CD8-positive, alpha-beta memory T cell (primary cell): ENCODE results near the gene CTSH. TPM values are rescaled to one million over a fixed set of nuclear protein-coding genes. Genes with fewer than 3 reads are reported as not detected.
"Not testable (repeated sequence)": the region's sequence is repeated elsewhere in the genome, so short reads cannot be mapped to it uniquely, and the experiment has no call there.

Source experiments
- CTCF ChIA-PET: fragments of 350-600 bp; sonication (Branson Sonifier 250); formaldehyde crosslinking; loops from one replicate; lab custom pipeline; 2021; ENCODE audit warnings: antibody characterized with exemption; lab: Charles Lee
- POLR2A ChIA-PET: fragments of 350-600 bp; sonication (Branson Sonifier 250); formaldehyde crosslinking; loops from one replicate; lab custom pipeline; 2021; ENCODE audit warnings: antibody characterized with exemption; lab: Charles Lee
- DNase-seq, 5 donors: peaks; one replicate each; pipeline versions ENCODE4 v3.0.0 to v3.0.0-alpha.2; 2020 to 2022; ENCODE audit warnings: mixed read lengths in 1 of 5
- H3K27ac ChIP-seq: one replicate; pipeline ENCODE4 v1.7.0; 2013; ENCODE audit warnings: low read depth, mild to moderate bottlenecking, low read length, moderate library complexity
- H3K27me3 ChIP-seq: 2 replicates; pipeline ENCODE4 v1.7.0; 2013; ENCODE audit warnings: low read length, mild to moderate bottlenecking; ENCODE audit not compliant: insufficient read depth, poor library complexity, severe bottlenecking
- H3K36me3 ChIP-seq: 2 replicates; pipeline ENCODE4 v1.7.0; 2013; ENCODE audit warnings: mild to moderate bottlenecking, low read length, moderate library complexity; ENCODE audit not compliant: insufficient read depth
- H3K4me1 ChIP-seq: 2 replicates; pipeline ENCODE4 v1.7.0; 2013; ENCODE audit warnings: mild to moderate bottlenecking, low read length, moderate library complexity; ENCODE audit not compliant: insufficient read depth
- H3K4me3 ChIP-seq: 2 replicates; pipeline ENCODE4 v1.7.0; 2013; ENCODE audit warnings: mild to moderate bottlenecking, low read length
- H3K9me3 ChIP-seq: 2 replicates; pipeline ENCODE4 v1.7.0; 2013; ENCODE audit warnings: mild to moderate bottlenecking, low read length
- H3K27ac Mint-ChIP-seq, 8 donors: one replicate each; pipeline ENCODE4 v1.8.0; 2020 to 2021; ENCODE audit warnings: mixed read lengths in 8 of 8, mild to moderate bottlenecking in 6 of 8, inconsistent platforms in 3 of 8, moderate library complexity in 3 of 8
- H3K27me3 Mint-ChIP-seq, 2 donors: one replicate each; pipeline ENCODE4 v1.8.0; 2020 to 2021; ENCODE audit warnings: mixed read lengths in 2 of 2, mild to moderate bottlenecking in 1 of 2, moderate library complexity in 1 of 2
- H3K36me3 Mint-ChIP-seq, 3 donors: one replicate each; pipeline ENCODE4 v1.8.0; 2020 to 2021; ENCODE audit warnings: mixed read lengths in 3 of 3, inconsistent platforms in 1 of 3, mild to moderate bottlenecking in 1 of 3
- H3K4me1 Mint-ChIP-seq, 3 donors: one replicate each; pipeline ENCODE4 v1.8.0; 2020 to 2021; ENCODE audit warnings: mixed read lengths in 3 of 3, inconsistent platforms in 1 of 3, mild to moderate bottlenecking in 1 of 3
- H3K4me3 Mint-ChIP-seq, 7 donors: one replicate each; pipeline ENCODE4 v1.8.0; 2020 to 2021; ENCODE audit warnings: mixed read lengths in 7 of 7, mild to moderate bottlenecking in 6 of 7, moderate library complexity in 4 of 7, inconsistent platforms in 2 of 7
- H3K9me3 Mint-ChIP-seq, 5 donors: one replicate each; pipeline ENCODE4 v1.8.0; 2020 to 2022; ENCODE audit warnings: mixed read lengths in 5 of 5, mild to moderate bottlenecking in 3 of 5, moderate library complexity in 2 of 5, inconsistent platforms in 1 of 5
- polyA plus RNA-seq: library from polyadenylated mRNA; unstranded; fragments of 300-500 nt; fragmentation: Illumina TruSeq; gene quantifications from one replicate; pipeline ENCODE4 v1.2.3, GENCODE V29; 2021
- total RNA-seq, 2 experiments: library from RNA; stranded (reverse); gene quantifications; one replicate each; pipeline ENCODE4 v1.2.3, GENCODE V29; 2021

CTSH gene
- total and polyA plus RNA-seq, 3 experiments from 2014 or later, result 8.1 to 68.7 (median 9.8) TPM

DNA sequence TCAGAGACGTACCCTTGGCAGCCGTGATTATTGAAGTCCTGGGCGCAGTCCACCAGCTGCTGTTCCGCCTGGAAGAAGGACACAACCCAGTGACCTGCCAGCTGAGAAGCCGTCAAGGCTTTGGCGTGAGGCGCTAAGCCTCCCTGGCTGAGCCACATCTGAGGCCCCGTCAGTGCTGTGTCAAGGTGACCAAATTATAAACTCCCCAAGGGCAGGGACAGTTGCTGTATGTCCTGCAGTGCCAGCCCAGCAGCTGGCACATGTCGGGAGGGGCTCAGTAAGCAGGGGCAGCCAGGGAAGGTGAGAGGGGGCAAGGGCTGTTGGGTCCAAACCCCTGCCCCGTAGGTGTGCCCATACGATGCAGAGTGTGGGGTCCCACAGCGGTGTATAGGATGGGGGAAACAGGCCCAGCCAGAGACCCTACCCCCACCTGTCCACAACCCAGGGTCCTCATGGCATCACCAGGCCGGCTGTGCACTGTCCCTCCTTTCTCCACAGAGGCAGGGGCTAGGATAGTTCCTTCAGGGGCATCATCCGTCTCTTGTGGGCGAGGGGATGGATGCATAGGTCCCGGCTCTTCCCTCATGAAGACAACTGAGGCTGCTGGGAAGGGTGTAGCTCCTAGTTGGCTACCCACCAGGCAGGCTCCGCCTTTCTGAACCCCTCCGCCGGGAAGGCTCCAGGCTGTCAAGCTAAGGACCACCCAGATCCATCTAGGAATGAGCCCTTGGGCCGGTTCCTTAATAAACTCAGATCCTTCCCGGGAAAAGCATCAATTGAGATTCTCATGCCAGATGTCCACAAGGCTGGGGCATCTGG is 13.2 kb downstream of the CTSH start:
- Mint-ChIP-seq H3K4me3 (no peak overlapping the region), H3K27me3 (peaks cover 0 to 1% of the 10 kb centered on the region in 2 donors), H3K27ac (peak overlapping the region in 1 of 8 donors; percentile 87), H3K36me3 (peaks cover 5 to 8% (median 7%) of the 10 kb centered on the region in 3 donors), H3K9me3 (no peaks in the 10 kb centered on the region), H3K4me1 (no peaks in the 10 kb centered on the region)
- no peak overlapping the region for H3K4me3 ChIP-seq
- ChIA-PET CTCF (no interaction called here), POLR2A (no interaction called here)
- no peak for DNase-seq
- no peaks in the 10 kb centered on the region for H3K9me3 ChIP-seq
- H3K4me1 ChIP-seq, result no peaks in the 10 kb centered on the region
- H3K27ac ChIP-seq, result no peak overlapping the region
- H3K36me3 ChIP-seq, result no peaks in the 10 kb centered on the region
- no peaks in the 10 kb centered on the region for H3K27me3 ChIP-seq

DNA sequence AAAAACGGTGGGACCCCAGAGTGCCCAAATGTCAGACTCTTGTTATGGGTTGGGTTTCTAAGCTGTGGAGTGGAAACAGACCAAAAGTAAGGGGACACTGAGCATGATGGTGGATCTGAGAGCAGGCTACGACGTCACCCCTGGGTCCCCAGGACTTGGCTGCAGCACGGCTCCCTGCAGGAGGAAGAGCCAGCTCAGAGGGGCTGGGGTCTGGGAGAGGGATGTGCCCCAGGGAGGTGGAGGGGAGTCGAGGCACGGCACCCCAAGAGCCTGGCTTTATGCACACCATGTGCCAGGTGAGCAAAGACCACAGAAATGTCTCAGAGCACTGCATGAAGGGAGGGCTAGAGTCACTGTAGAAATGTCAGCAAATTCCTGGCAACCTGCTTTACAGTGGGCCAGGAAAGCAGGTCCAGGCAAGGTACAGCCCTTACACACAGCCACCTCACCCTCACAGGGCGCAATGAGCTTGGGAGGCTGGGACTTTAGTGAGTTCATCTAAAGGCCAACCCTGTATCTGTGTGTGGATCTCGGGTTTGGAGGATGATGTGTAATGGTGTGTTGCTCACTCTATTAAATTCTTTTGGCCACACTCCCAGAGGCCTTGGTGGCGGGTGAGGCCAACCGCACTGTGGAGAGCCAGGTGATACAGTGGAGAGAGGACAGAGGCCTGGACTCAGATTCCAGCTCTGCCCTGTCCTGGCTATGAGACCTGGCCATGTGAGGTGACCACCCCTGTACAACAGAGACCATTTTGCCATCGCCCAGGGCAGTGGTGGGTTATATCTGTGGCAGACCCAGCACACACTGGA is 14.1 kb downstream of the CTSH start:
- Histone ChIP-seq H3K4me1 (no peaks in the 10 kb centered on the region), H3K27ac (no peak overlapping the region), H3K9me3 (no peaks in the 10 kb centered on the region), H3K27me3 (no peaks in the 10 kb centered on the region), H3K36me3 (no peaks in the 10 kb centered on the region), H3K4me3 (no peak overlapping the region)
- ChIA-PET CTCF (no interaction called here), POLR2A (no interaction called here)
- H3K4me3 Mint-ChIP-seq, result no peak overlapping the region
- H3K36me3 Mint-ChIP-seq, result peaks cover 5 to 8% (median 7%) of the 10 kb centered on the region in 3 donors
- H3K9me3 Mint-ChIP-seq, result no peaks in the 10 kb centered on the region
- no peaks in the 10 kb centered on the region for H3K4me1 Mint-ChIP-seq
- peak overlapping the region in 2 of 8 donors; percentile 32 to 87 for H3K27ac Mint-ChIP-seq
- H3K27me3 Mint-ChIP-seq, result peaks cover 0 to 1% of the 10 kb centered on the region in 2 donors
- DNase-seq, result no peak

GRCh38 chr15:78929536-78930264 is 15.1 kb downstream of the CTSH start:
- POLR2A ChIA-PET, result no interaction called here
- Mint-ChIP-seq H3K9me3 (no peaks in the 10 kb centered on the region), H3K27me3 (peaks cover 0 to 1% of the 10 kb centered on the region in 2 donors), H3K27ac (peak overlapping the region in 1 of 8 donors; percentile 8), H3K4me3 (no peak overlapping the region), H3K36me3 (peaks cover 5 to 16% (median 7%) of the 10 kb centered on the region in 3 donors), H3K4me1 (no peaks in the 10 kb centered on the region)
- no peak overlapping the region for H3K4me3 ChIP-seq
- no peaks in the 10 kb centered on the region for H3K27me3 ChIP-seq
- no peaks in the 10 kb centered on the region for H3K9me3 ChIP-seq
- H3K27ac ChIP-seq, result no peak overlapping the region
- no peaks in the 10 kb centered on the region for H3K36me3 ChIP-seq
- DNase-seq, result no peak
- CTCF ChIA-PET, result no interaction called here
- no peaks in the 10 kb centered on the region for H3K4me1 ChIP-seq

- CTCF ChIA-PET, result no interaction called here
- no peaks in the 10 kb centered on the region for H3K27me3 Mint-ChIP-seq
- no peaks in the 10 kb centered on the region for H3K4me1 ChIP-seq
- H3K36me3 ChIP-seq, result no peaks in the 10 kb centered on the region
- H3K4me3 Mint-ChIP-seq, result no peak overlapping the region
- peaks cover 6 to 23% (median 7%) of the 10 kb centered on the region in 3 donors for H3K36me3 Mint-ChIP-seq
- peak overlapping the region in 1 of 8 donors; percentile 47 for H3K27ac Mint-ChIP-seq
- no peaks in the 10 kb centered on the region for H3K9me3 Mint-ChIP-seq
- H3K27ac ChIP-seq, result no peak overlapping the region
- no peak for DNase-seq
- POLR2A ChIA-PET, result no interaction called here
- no peak overlapping the region for H3K4me3 ChIP-seq
- no peaks in the 10 kb centered on the region for H3K9me3 ChIP-seq
- H3K4me1 Mint-ChIP-seq, result no peaks in the 10 kb centered on the region
- no peaks in the 10 kb centered on the region for H3K27me3 ChIP-seq
Measured at GRCh38 chr15:78928616-78929093, 16.2 kb downstream of the CTSH start.

DNA sequence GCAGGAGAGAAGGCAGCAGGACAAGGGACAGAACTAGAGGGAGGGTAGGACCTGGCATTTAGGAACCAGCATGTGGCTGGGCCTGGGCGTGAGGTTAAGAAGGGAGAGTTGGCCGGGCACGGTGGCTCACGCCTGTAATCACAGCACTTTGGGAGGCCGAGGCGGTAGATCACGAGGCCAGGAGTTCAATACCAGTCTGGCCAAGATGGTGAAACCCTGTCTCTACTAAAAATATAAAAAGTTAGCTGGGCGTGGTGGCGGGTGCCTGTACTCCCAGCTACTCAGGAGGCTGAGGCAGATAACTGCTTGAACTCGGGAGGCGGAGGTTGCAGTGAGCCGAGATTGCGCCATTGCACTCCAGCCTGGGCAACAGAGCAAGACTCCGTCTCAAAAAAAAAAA is 16.7 kb downstream of the CTSH start:
- H3K4me3 Mint-ChIP-seq, POLR2A ChIA-PET: not testable (repeated sequence)
- H3K27ac Mint-ChIP-seq, result peak overlapping the region in 2 of 8 donors; percentile 58 to 65

DNA sequence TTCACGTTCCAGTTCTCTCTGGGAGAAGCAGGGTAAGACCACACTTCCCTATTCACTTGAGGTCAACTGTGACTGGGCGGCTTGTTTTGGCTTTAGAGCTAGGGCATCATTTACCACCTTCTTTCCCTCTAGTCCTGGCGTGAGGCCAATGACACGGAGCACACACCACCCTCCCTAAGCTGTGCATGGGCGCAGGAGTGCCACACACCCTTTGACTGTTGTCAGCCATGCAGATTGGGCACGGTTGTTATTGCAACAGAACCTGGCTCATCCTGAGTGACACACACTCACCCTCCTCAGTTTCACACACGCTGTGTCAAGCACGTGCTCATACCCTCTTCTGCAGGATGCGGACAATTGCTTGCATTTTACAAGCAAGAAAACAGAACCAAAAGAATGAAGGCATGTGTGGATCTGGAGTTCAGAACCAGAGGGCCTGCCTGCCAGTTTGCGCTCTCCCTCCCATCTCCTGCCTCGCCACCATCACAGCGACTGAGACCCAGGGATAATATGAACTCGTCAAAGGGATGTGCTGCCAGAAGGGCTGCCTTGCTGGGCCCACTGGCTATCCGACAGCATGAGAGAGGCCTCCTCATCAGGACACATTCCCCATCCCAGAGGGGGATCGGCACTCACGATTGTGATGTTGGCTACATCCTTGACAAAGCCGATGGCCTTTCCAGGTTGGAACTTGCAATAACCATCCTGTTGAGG is 17.6 kb downstream of the CTSH start:
- H3K4me3 Mint-ChIP-seq, result no peak overlapping the region
- Histone ChIP-seq H3K9me3 (no peaks in the 10 kb centered on the region), H3K27ac (no peak overlapping the region), H3K4me1 (no peaks in the 10 kb centered on the region), H3K4me3 (no peak overlapping the region), H3K27me3 (no peaks in the 10 kb centered on the region), H3K36me3 (no peaks in the 10 kb centered on the region)
- no peaks in the 10 kb centered on the region for H3K27me3 Mint-ChIP-seq
- no peaks in the 10 kb centered on the region for H3K4me1 Mint-ChIP-seq
- no peaks in the 10 kb centered on the region for H3K9me3 Mint-ChIP-seq
- CTCF ChIA-PET, result no interaction called here
- POLR2A ChIA-PET, result no interaction called here
- no peak for DNase-seq
- H3K27ac Mint-ChIP-seq, result peak overlapping the region in 2 of 8 donors; percentile 14 to 65
- H3K36me3 Mint-ChIP-seq, result peaks cover 6 to 36% (median 7%) of the 10 kb centered on the region in 3 donors

More for the DNA sequence above, 16.7 kb downstream of the CTSH start:
- H3K9me3 Mint-ChIP-seq, H3K9me3 ChIP-seq, H3K36me3 ChIP-seq, DNase-seq, H3K27me3 ChIP-seq, H3K4me1 Mint-ChIP-seq, H3K4me1 ChIP-seq, CTCF ChIA-PET, H3K27me3 Mint-ChIP-seq, H3K27ac ChIP-seq, H3K4me3 ChIP-seq: not testable (repeated sequence)
- peaks cover 6 to 27% (median 7%) of the 10 kb centered on the region in 3 donors for H3K36me3 Mint-ChIP-seq

DNA sequence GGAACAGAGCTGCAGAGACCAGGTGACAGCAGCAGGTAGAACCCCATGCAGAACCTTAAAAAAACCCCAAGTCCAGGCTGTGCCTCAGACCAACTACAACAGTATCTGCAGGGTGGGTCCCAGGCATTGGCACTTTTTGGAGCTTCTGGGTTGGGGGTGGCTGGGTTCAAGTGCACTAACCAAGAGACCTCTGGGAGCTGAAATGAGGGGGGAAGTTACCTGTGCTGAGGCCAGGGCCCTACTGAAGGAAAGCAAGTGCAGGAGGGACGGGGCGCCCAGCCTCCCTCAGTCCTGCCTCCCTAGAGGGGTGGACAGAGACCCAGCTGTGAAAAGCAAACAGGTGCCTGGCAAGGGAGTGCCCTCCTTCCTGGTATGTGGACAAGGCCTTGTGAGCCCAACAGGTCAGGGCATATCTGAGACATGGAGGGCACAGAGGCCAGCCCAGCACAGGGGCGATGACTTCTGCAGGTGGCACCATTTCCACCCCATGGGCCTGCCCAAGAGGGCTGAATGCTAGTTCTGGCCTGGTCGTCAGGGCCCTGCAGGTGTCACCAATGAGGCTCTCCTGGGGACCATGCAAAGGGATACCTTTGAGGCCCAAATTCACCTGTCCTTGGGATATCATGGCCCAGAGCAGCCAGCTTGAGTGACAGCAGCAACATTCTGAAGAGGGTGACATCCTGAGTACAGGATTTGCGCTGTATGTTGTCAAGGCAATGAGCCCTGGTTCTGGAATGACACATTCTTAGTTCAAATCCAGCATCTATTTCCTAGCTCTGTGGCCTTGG is 18.7 kb downstream of the CTSH start:
- H3K4me3 Mint-ChIP-seq, result no peak overlapping the region
- H3K27me3 ChIP-seq, result no peaks in the 10 kb centered on the region
- no peak for DNase-seq
- no peaks in the 10 kb centered on the region for H3K4me1 ChIP-seq
- ChIA-PET CTCF (no interaction called here), POLR2A (no interaction called here)
- no peaks in the 10 kb centered on the region for H3K27me3 Mint-ChIP-seq
- no peaks in the 10 kb centered on the region for H3K36me3 ChIP-seq
- no peak overlapping the region for H3K4me3 ChIP-seq
- peak overlapping the region in 3 of 8 donors; percentile 36 to 84 (median 45) for H3K27ac Mint-ChIP-seq
- no peaks in the 10 kb centered on the region for H3K9me3 ChIP-seq
- no peak overlapping the region for H3K27ac ChIP-seq
- no peaks in the 10 kb centered on the region for H3K9me3 Mint-ChIP-seq
- peaks cover 6 to 47% (median 7%) of the 10 kb centered on the region in 3 donors for H3K36me3 Mint-ChIP-seq
- no peaks in the 10 kb centered on the region for H3K4me1 Mint-ChIP-seq
